ENCODE measurements around the gene AK6. TPM values are rescaled to one million over a fixed set of nuclear protein-coding genes. Genes with fewer than 3 reads are reported as not detected.
"Not testable (repeated sequence)": the region's sequence is repeated elsewhere in the genome, so short reads cannot be mapped to it uniquely, and the experiment has no call there.

Gene AK6
- total RNA-seq, 2 donors from 2014 or later = 34.4 to 36.1 TPM

DNA sequence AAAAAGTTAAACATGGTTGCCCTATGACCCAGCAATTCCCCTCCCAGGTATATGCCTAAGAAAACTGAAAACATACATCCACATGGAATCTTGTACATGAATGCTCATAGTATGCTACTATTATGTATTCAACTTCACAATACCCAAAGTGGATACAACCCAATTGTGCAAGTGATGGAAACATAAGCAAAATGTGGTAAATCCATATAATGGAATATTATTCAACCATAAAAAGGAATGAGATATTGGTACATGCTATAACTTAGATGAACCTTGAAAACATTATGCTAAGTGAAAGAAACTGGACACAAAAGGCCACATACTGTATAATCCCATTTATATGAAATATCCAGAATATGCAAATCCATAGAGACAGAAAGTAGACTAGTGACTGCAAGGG is 18.7 kb downstream of the AK6 start:
- intact Hi-C loops (cut with DNase I) = no loop called here
- ATAC-seq = no peak

DNA sequence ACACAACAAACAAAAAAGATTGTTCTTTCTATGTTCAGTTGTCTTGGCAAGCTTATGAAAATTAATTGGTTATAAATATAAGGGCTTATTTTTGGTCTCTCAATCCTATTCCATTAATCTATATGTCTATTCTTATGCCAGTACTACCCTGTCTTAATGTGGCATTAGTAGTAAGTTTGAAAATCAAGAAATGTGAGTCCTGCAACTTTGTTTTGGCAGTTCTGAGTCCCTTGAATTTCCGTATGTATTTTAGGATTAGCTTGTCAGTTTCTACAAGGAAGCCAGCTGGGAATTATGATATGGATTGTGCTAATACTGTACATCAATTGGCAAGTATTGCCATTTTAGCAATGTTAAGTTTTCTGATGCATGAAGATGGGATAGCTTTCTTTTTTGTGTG is 26.2 kb downstream of the AK6 start:
- ATAC-seq = no peak
- intact Hi-C loops (cut with DNase I) = no loop called here

More for the DNA sequence above, 18.7 kb downstream of the AK6 start:
- DNase-seq = no peak

DNA sequence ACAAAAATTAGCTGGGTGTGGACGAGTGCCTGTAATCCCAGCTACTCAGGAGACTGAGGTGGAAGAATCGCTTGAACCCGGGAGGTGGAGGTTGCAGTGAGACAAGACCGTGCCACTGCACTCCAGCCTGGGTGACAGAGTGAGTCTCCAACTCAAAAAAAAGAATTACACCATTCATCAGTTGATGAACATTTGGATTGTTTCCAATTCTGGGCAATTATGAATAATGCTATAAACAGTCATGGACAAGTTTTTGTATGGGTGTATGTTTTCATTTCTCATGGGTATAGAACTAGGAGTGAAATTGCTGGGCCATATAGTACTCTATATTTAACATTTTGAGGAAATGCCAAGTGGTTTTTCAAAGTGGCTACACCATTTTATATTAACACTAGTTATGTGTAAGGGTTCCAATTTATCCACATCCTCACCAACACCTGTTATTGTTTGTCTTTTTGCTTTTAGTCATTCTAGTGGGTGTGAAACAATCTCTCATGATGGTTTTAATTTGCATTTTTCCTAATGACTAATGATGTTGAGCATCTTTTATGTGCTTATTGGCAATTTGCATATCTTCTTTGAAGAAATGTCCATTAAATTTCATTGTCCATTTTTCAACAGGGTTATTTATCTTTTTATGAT is 27.7 kb downstream of the AK6 start:
- no peak for DNase-seq
- intact Hi-C loops (cut with DNase I) = no loop called here
- no peak for ATAC-seq

More for the DNA sequence above, 26.2 kb downstream of the AK6 start:
- no peak for DNase-seq

DNA sequence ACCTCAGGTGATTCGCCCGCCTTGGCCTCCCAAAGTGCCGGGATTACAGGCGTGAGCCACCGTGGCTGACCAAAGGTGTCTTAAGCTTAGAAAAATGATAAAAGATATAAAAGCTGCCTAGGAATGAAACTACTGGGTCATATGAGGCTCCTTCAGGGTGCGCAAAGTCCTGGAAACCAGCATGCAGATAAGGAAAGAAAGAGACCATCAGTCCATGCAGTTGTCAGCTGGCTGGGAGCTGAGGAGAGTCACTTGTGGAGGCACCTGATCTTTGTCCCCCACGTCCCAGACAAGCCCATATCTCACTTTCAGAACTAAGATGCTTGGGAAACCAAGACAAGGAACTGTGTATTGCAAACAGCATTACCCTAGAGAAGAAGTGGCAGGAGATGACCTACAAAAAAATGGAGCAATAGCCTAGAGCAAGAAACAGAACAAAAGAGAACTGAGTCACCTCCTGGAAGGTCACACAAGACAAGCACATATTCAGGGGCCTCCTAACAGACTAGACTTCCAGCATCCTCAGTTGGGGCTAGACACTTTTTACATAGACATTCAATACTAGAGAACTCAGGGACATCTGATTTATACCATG is 33.9 kb downstream of the AK6 start:
- intact Hi-C loops (cut with DNase I) = loop anchor here in 1 of 2 donors (2.0 to 10.0 kb wide), 3 partner anchors 121 to 293 kb away; partner anchors contain the start of gene SLC30A5
- ATAC-seq (no peak), DNase-seq (no peak)

DNA sequence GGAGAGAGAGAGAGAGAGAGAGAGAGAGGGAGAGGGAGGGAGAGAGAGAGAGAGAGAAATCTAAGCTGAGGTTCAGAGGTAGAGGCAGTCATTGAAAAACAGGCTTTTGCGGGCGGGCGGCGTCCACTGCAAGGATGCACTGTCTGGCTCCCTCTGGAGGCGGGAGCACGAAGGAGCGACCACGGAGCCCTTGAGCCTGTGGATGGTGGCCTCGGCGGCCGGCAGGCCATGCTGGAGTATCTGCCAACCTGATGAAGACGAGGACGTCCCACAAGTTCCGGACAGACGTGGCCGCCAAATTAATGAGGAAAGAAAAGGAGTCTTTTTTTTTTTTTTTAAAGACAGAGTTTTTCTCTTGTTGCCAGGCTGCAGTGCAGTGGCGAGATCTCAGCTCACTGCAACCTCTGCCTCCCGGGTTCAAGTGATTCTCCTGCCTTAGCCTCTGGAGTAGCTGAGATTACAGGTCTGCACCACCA is 34.5 kb downstream of the AK6 start:
- peak; percentile 89 to 90 for ATAC-seq
- intact Hi-C loops (cut with DNase I) = loop anchor here in 1 of 2 donors (2.0 to 10.0 kb wide), 3 partner anchors 120 to 292 kb away; partner anchors contain the start of gene SLC30A5
- peak; percentile 90 for DNase-seq

DNA sequence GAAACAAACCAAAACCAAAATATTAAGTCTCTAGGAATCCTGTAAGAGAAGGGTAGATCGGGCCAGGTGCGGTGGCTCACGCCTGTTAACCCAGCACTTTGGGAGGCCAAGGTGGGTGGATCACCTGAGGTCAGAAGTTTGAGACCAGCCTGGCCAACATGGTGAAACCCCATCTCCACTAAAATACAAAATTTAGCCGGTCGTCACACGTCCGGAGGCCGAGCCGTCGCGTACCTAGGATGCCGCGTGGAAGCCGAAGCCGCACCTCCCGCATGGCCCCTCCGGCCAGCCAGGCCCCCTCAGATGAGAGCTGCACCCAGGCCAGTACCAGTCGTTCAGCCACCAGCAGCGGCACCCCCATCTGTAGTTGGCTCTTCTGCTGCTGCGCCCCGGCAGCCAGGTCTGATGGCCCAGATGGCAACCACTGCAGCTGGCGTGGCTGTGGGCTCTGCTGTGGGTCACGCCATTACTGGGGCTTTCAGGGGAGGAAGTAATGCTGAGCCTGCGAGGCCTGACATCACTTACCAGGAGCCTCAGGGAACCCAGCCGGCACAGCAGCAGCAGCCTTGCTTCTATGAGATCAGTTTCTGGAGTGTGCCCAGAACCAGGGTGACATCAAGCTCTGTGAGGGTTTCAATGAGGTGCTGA is 35.5 kb downstream of the AK6 start:
- ATAC-seq = peak in 1 of 2 donors; percentile 31
- not testable (repeated sequence) for DNase-seq
- intact Hi-C loops (cut with DNase I) = loop anchor here in 1 of 2 donors (2.0 to 10.0 kb wide), 3 partner anchors 119 to 291 kb away; partner anchors contain the start of gene SLC30A5

DNA sequence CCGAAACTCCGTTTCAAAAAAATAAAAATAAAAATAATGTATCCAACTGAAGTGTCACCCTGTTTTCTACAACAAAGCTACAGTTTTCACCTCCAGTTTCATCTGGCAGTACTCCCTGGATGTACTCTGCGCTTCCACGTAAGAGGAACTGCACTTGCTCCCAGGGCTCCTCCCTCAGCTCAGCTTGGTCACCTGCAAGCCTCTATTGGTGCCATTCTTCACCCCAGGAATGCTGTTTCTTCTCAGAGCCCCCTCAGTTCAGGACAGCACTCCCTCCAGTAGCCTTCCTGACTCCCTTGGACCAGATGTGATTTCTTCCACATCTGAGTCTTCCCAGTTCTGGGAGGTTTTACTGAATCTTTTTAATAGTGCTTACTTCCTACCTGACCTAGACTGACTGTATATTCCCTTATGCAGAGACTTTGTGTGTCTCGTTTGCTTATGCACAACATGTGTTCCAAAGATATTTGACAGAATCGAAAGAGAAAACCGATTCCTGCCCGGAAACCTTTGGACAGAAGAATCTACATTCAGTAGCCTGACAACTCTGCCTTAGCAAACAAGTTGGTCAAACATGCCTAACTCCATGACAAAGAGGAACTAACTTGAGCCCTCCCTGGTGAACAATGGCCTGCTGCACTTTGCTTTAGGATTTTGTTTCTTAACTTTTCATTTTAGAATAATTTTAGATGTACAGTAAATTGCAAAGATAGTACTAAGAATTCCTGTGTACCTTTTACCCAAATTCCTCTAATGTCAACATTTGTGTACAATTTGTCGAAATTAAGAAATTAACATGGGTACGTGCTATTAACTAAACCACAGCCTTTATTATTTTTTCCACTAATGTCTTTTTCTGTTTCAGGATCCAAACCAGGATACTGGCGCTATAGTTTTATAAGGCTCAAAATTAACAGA is 37.5 kb downstream of the AK6 start:
- intact Hi-C loops (cut with DNase I) = loop anchor here in 1 of 2 donors (10.0 kb wide), 2 partner anchors 117 to 237 kb away; partner anchors contain the start of gene SLC30A5
- DNase-seq (no peak), ATAC-seq (no peak)

DNA sequence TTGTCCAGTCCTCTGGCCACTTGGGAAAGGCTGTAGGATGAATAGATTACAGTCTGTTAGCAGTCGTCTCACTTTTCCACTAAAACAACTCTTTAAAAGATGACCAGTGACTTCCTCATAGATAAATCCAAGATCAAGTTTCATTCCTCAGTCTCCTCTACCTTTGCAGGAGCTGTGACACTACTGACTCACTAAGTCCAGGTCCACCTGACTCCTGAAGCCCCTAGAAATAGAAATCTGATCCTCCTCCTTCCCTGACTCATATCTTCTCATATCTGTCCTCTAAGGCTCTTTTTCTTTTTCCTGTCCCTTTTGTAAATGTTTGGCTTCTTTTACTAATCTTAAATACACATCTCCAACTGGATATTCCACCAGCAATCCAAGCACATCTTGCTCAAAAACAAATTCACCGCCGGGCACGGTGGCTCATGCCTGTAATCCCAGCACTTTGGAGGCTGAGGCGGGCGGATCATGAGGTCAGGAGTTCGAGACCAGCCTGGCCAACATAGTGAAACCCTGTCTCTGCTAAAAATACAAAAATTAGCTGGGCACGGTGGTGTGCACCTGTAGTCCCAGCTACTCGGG is 39.3 kb downstream of the AK6 start:
- ATAC-seq (no peak), DNase-seq (no peak)
- intact Hi-C loops (cut with DNase I) = loop anchor here in 1 of 2 donors (10.0 kb wide), 2 partner anchors 115 to 235 kb away; partner anchors contain the start of gene SLC30A5

DNA sequence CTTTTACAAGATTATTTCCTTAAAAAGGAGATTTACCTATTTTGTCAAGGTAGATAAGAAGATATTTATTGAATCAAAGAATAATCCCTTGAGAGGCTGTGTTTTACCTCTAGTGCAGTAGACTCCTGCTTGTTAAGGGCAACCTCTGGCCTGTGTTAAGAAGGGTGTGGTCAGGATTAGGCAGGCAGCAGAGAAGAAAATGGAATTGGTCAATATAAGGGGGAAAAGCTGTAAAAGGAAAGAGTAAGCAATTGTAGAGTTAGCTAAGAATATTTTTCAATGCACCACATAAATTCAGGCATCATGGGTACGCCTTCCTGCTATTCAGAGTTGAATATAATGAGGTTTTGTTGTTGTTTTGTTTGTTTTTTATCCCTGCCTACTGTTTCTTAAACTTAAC is 43.0 kb downstream of the AK6 start:
- intact Hi-C loops (cut with DNase I) = no loop called here
- ATAC-seq (no peak), DNase-seq (no peak)

DNA sequence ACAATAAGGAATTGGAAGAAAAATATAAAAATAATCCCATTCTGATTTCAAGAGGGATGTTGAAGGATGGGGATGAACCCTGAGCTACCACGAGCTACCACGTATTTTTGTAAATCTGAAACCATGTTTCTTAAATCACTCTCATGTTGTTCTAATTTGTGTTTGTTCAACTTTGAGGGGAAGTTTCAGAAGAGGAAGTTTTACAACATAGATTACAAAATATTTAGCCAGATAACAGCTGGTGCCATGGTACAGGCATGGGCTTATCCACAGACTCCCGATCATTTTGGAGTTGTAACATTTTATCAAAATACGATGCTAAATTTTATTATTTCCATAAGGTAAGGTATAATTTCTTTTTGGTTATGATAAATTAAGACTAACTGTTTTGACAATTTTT is 51.9 kb downstream of the AK6 start:
- DNase-seq = no peak
- intact Hi-C loops (cut with DNase I) = no loop called here
- ATAC-seq = no peak

DNA sequence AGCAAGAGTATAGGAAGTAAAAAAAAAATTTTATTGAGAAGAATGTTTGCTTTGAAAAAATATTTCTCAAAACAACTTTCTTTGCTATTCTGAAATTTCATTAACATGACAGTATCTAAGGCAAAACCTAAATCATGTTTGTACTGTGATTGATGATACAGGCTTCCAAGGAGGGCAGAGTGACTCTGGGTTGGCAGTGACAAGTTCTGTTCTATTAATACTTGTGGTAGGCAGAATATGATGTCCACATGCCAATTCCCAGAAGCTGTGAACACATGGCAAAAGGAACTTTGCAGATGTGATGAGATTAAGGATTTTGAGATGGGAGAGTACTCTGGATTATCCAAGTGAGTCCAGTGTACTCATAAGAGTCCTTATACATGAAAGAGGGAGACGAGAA is 53.3 kb downstream of the AK6 start:
- intact Hi-C loops (cut with DNase I) = no loop called here
- DNase-seq (no peak), ATAC-seq (no peak)

DNA sequence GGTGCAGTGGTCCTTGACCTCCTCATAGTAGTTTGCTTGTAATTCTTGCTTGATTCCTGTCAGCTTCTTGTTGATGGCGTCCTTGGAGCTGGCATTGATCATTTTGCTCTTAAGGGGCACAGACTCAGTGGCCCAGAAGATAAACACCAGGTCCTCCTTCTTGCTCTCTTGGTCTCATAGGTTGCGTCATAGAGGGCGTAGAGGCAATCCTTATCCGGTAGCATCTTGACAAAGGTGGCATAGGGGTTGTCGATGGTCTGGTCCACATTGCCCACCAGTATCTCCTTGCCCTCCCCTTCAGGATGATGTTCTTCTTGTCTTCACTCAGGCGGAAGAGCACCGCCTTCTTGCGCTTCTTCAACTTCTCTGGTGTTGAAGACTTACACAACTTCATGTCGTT is 55.9 kb downstream of the AK6 start:
- DNase-seq (no peak), ATAC-seq (no peak)
- intact Hi-C loops (cut with DNase I) = no loop called here

DNA sequence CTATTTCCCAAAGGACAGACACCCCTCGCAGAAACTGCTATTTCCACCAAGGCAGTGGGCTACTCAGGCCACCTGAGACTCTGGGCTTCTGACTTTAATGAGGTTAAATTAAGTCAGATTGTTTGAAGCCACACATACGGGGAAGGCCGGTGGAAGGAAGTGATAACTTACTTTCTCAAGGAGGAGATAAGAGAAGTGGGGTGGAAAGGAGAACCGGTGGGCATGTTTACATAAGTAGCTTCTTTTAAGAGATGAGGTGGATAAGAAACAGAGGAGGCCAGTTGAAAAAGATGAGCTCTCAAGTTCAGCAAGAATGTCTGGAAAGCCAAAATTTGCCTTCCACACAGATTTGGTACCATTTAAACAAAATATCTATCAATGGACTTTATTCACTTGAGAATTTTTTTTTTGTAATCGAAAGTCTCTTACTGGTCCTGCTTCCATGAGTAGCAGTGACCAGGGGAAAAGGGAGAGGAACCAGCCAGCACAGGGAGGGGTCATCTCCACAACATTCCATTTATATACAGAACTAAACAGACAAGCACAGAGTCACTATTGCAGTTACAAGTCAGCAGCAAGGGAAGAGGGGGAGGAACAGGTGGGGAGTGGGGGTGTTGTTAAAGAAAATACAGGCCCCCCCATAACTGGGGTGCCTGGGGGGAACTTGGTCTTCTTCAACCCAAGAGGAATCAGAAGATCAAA is 56.7 kb downstream of the AK6 start:
- intact Hi-C loops (cut with DNase I) = no loop called here
- ATAC-seq (no peak), DNase-seq (no peak)

DNA sequence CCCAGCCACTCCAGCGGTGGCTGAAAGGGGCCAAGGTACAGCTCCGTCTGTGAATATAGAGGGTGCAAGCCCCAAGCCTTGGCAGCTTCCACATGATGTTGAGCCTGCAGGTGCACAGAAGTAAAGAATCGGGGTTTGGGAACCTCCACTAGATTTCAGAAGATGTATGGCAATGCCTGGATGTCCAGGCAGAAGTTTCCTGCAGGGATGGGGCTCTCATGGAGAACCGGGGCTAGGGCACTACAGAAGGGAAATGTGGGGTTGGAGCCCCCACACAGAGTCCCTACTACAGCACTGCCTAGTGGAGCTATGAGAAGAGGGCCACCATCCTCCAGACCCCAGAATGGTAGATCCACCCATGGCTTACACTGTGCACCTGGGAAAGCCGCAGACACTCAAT is 59.9 kb downstream of the AK6 start:
- ATAC-seq (no peak), DNase-seq (no peak)
- intact Hi-C loops (cut with DNase I) = loop anchor here in 1 of 2 donors (10.0 kb wide), 2 partner anchors 65 to 295 kb away; no protein-coding TSS in a partner anchor

DNA sequence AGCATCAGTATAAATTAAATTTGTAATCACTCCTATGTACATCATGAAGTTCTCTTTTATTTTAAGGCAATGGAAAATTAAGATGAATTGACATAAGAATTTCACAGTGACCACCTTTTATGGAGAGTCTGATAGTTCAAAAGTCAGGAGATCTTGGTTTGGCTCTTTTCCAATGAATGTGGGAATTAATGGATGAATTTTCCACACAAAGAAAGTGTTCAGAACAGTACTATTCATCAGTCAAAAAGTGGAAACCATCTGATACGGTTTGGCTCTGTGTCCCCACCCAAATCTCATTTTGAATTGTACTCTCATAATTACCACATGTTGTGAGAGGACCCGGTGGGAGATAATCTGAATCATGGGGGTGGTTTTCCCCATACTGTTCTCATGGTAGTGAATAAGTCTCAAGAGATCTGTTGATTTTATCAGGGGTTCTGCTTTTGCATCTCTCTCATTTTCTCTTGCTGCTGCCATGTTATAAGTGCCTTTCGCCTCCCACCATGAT is 61.2 kb downstream of the AK6 start:
- intact Hi-C loops (cut with DNase I) = loop anchor here in 1 of 2 donors (10.0 kb wide), 2 partner anchors 63 to 293 kb away; no protein-coding TSS in a partner anchor
- no peak for ATAC-seq
- DNase-seq = no peak

DNA sequence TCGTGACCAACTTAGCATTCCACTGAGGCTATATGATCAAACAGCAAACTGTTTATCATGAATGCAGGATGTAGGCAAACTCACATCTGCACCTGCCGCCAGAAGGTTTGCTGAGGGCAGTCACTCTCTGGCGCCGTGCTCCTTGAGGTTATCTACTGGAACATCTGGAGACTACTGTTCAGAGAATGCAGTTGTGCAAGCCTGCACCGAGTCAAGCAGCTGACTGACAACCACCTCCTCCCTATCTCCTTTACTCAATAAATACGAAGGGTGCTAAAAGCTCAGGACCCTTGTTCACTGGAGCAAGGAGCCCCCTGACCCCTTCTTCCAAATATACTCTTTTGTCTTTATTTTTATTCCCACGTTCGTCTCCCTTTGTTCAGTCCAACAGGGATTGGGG is 63.8 kb downstream of the AK6 start:
- intact Hi-C loops (cut with DNase I) = loop anchor here in 1 of 2 donors (10.0 kb wide), 2 partner anchors 61 to 291 kb away; no protein-coding TSS in a partner anchor
- ATAC-seq (no peak), DNase-seq (no peak)

Measured in left cardiac atrium (tissue), 4 donors.